CD14-positive monocyte (primary cell): Measurements from ENCODE around the gene HSF2BP. TPM values are rescaled to one million over a fixed set of nuclear protein-coding genes. Genes with fewer than 3 reads are reported as not detected.
"Not testable (repeated sequence)": the region's sequence is repeated elsewhere in the genome, so short reads cannot be mapped to it uniquely, and the experiment has no call there.

Experiments
- DNase-seq, 3 donors: peaks; one replicate each; pipeline ENCODE4 v3.0.0-alpha.2; 2011 to 2022
- H2AFZ ChIP-seq: 2 replicates; pipeline ENCODE4 v1.6.0; 2012; ENCODE audit warnings: mild to moderate bottlenecking, low read depth, low read length, inconsistent platforms; ENCODE audit not compliant: insufficient read depth, poor library complexity, severe bottlenecking
- H3K27ac ChIP-seq, 2 donors: 1 replicate in 1 of 2; 2 replicates in 1 of 2; pipeline ENCODE4 v1.5.1; 2012 to 2013; ENCODE audit warnings: low read length in 2 of 2, control low read depth in 1 of 2, inconsistent platforms in 1 of 2, low read depth in 1 of 2, mild to moderate bottlenecking in 1 of 2
- H3K27me3 ChIP-seq, 2 donors: one replicate each; pipeline versions ENCODE4 v1.6.0 to v1.6.1; 2011 to 2013; ENCODE audit warnings: low read length in 2 of 2; ENCODE audit not compliant: control insufficient read depth in 2 of 2, insufficient read depth in 2 of 2
- H3K36me3 ChIP-seq, 2 donors: replicated peaks in 1 of 2; 1 replicate in 1 of 2; 2 replicates in 1 of 2; pipeline versions ENCODE4 v1.5.1 to v1.6.1; 2012 to 2013; ENCODE audit warnings: low read length in 2 of 2, control low read depth in 1 of 2, inconsistent platforms in 1 of 2, mild to moderate bottlenecking in 1 of 2; ENCODE audit not compliant: insufficient read depth in 2 of 2, control insufficient read depth in 1 of 2
- H3K4me1 ChIP-seq, 2 donors: 1 replicate in 1 of 2; 2 replicates in 1 of 2; pipeline versions ENCODE4 v1.5.1 to v1.6.1; 2012 to 2013; ENCODE audit warnings: low read length in 2 of 2, control low read depth in 1 of 2, inconsistent platforms in 1 of 2, mild to moderate bottlenecking in 1 of 2, moderate library complexity in 1 of 2; ENCODE audit not compliant: insufficient read depth in 2 of 2, control insufficient read depth in 1 of 2
- H3K4me2 ChIP-seq: replicated peaks from 2 replicates; pipeline ENCODE3; 2012; ENCODE audit warnings: low read length, moderate library complexity, mild to moderate bottlenecking; ENCODE audit not compliant: poor library complexity, severe bottlenecking; ENCODE audit errors: extremely low read depth
- H3K4me3 ChIP-seq, 3 experiments: fragments of 200-600 bp in 1 of 3; sonication (generic) in 1 of 3; replicated peaks in 1 of 3; 1 replicate in 2 of 3; 2 replicates in 1 of 3; pipeline ENCODE4 v1.5.1; 2011 to 2013; ENCODE audit warnings: low read length in 3 of 3, mild to moderate bottlenecking in 3 of 3, control low read depth in 2 of 3, low read depth in 2 of 3, inconsistent platforms in 1 of 3, moderate library complexity in 1 of 3
- H3K79me2 ChIP-seq: 2 replicates; pipeline ENCODE4 v1.6.0; 2012; ENCODE audit warnings: mild to moderate bottlenecking, control low read depth, inconsistent platforms, low read length, moderate library complexity; ENCODE audit not compliant: insufficient read depth
- H3K9ac ChIP-seq: 2 replicates; pipeline ENCODE4 v1.6.0; 2017; ENCODE audit warnings: low read length, mild to moderate bottlenecking; ENCODE audit not compliant: insufficient read depth, poor library complexity, severe bottlenecking
- H3K9me3 ChIP-seq, 2 donors: replicated peaks in 1 of 2; 1 replicate in 1 of 2; 2 replicates in 1 of 2; pipeline versions ENCODE4 v1.5.1 to v1.6.1; 2012 to 2013; ENCODE audit warnings: low read length in 2 of 2, control low read depth in 1 of 2; ENCODE audit not compliant: control insufficient read depth in 1 of 2, insufficient read depth in 1 of 2
- H4K20me1 ChIP-seq: 2 replicates; pipeline ENCODE4 v1.6.0; 2012; ENCODE audit warnings: mild to moderate bottlenecking, low read length, control low read depth, moderate library complexity; ENCODE audit not compliant: insufficient read depth
- H3K27ac Mint-ChIP-seq, 7 donors: one replicate each; pipeline ENCODE4 v1.8.0; 2020; ENCODE audit warnings: mild to moderate bottlenecking in 7 of 7, mixed read lengths in 7 of 7, moderate library complexity in 6 of 7, inconsistent platforms in 2 of 7
- H3K27me3 Mint-ChIP-seq, 3 donors: one replicate each; pipeline ENCODE4 v1.8.0; 2021 to 2022; ENCODE audit warnings: low read depth in 3 of 3, mild to moderate bottlenecking in 3 of 3, mixed read lengths in 3 of 3, moderate library complexity in 3 of 3, inconsistent platforms in 1 of 3
- H3K36me3 Mint-ChIP-seq, 2 donors: one replicate each; pipeline ENCODE4 v1.8.0; 2020; ENCODE audit warnings: mixed read lengths in 2 of 2, inconsistent platforms in 1 of 2, mild to moderate bottlenecking in 1 of 2
- H3K4me1 Mint-ChIP-seq: one replicate; pipeline ENCODE4 v1.8.0; 2020; ENCODE audit warnings: mild to moderate bottlenecking, mixed read lengths
- H3K4me3 Mint-ChIP-seq, 2 donors: one replicate each; pipeline ENCODE4 v1.8.0; 2020; ENCODE audit warnings: mild to moderate bottlenecking in 2 of 2, mixed read lengths in 2 of 2, moderate library complexity in 1 of 2
- H3K9me3 Mint-ChIP-seq, 7 donors: one replicate each; pipeline ENCODE4 v1.8.0; 2020 to 2022; ENCODE audit warnings: mixed read lengths in 7 of 7, mild to moderate bottlenecking in 6 of 7, moderate library complexity in 6 of 7, inconsistent platforms in 2 of 7
- WGBS: methylation state at CpG from one replicate; pipeline ENCODE4 v1.1.5; 2013; ENCODE audit warnings: missing lambda C conversion rate; ENCODE audit not compliant: insufficient coverage; 5-methylcytosine and 5-hydroxymethylcytosine counted together
- intact Hi-C, 2 donors: fragments of 100-400 bp; cut with micrococcal nuclease; formaldehyde crosslinking; loops; one replicate each; pipeline versions ENCODE4 v1.15.0 to v1.15.1; 2023
- polyA plus RNA-seq, 3 donors: library from polyadenylated mRNA; depleted of rRNA in 1 of 3; unstranded in 2 of 3; stranded (reverse) in 1 of 3; fragments of 300-500 nt in 2 of 3; fragments of >200 nt in 1 of 3; fragmentation: Illumina TruSeq in 2 of 3; gene quantifications; 1 replicate in 2 of 3; 2 replicates in 1 of 3; pipeline ENCODE4 v1.2.3, GENCODE V29; 2012 to 2021
- small RNA-seq: library from RNA; depleted of rRNA; stranded (forward); fragments of <200 nt; gene quantifications from one replicate; pipeline ENCODE3, GENCODE V24; 2012; ENCODE audit warnings: low read depth; ENCODE audit not compliant: insufficient read length

The HSF2BP gene
- polyA plus RNA-seq, 3 donors = 0.20 TPM; not detected in 2

DNA sequence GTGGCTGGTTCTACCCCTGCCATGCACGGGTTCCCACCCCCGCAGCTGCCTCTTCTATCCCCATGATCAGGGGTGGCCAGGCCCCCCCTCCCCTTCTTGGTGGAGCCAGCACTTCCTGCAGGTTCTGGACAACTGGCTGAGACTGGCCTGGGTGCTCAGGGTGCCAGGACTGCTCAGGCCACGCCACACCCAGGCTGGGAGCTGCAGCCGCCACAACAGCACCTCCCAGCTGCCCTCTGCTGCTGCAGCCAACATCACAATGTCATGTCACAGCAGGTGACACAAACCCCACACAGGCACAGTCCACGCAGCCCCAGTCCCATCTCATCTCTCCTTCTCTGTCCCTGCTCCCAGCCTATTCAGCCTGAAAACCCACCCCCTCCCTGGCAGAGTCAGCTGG is 173.2 kb downstream of the HSF2BP start:
- H3K9me3 ChIP-seq, H3K9ac ChIP-seq, H3K9me3 Mint-ChIP-seq, H4K20me1 ChIP-seq, intact Hi-C loops, H2AFZ ChIP-seq, H3K4me3 Mint-ChIP-seq, H3K27me3 ChIP-seq, H3K36me3 Mint-ChIP-seq, H3K27ac Mint-ChIP-seq, H3K27me3 Mint-ChIP-seq, DNase-seq, H3K4me3 ChIP-seq, H3K36me3 ChIP-seq, H3K4me1 Mint-ChIP-seq, H3K27ac ChIP-seq, H3K79me2 ChIP-seq, H3K4me2 ChIP-seq, H3K4me1 ChIP-seq: not testable (repeated sequence)
- no CpG with 5 or more reads among the region's 5 CpGs for WGBS

DNA sequence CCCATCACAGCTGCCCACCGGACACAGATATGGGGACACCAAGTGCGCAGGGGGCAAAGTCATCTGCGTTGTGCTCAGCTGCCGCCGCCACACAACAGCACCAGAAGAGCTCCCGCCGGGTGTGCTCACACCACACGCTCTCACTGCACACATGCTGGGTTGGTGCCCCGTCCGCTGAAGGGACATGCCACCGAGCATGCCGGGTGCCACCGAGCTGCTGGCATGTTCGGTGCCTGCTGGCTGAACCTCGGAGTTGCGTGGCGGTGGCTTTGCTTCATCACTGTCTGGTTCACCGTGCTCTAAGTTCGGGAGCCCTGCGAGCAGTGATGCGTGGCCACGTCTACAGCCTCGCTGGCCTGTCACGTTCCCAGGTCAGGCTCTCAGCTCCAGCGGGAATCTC is 174.3 kb downstream of the HSF2BP start:
- H3K27ac ChIP-seq, H3K27me3 ChIP-seq, H3K36me3 Mint-ChIP-seq, DNase-seq, H3K4me2 ChIP-seq, H3K9me3 ChIP-seq, H3K27me3 Mint-ChIP-seq, intact Hi-C loops, H3K4me1 Mint-ChIP-seq, H3K4me1 ChIP-seq, H3K79me2 ChIP-seq, H2AFZ ChIP-seq, H3K9ac ChIP-seq, H3K4me3 ChIP-seq, H4K20me1 ChIP-seq, H3K9me3 Mint-ChIP-seq, H3K4me3 Mint-ChIP-seq, H3K27ac Mint-ChIP-seq, H3K36me3 ChIP-seq: not testable (repeated sequence)
- WGBS = no CpG with 5 or more reads among the region's 25 CpGs

- H3K27ac Mint-ChIP-seq, H3K9ac ChIP-seq, H3K4me1 ChIP-seq, DNase-seq, H3K36me3 Mint-ChIP-seq, H3K36me3 ChIP-seq, H3K27me3 ChIP-seq, H3K79me2 ChIP-seq, H4K20me1 ChIP-seq, H2AFZ ChIP-seq, H3K4me1 Mint-ChIP-seq, H3K27ac ChIP-seq, H3K9me3 ChIP-seq, H3K9me3 Mint-ChIP-seq, H3K4me3 ChIP-seq, H3K4me3 Mint-ChIP-seq, H3K4me2 ChIP-seq, intact Hi-C loops, H3K27me3 Mint-ChIP-seq: not testable (repeated sequence)
- no CpG with 5 or more reads among the region's 13 CpGs for WGBS
Measured at GRCh38 chr21:43479197-43479596, 180.1 kb downstream of the HSF2BP start.

Small RNAs within 50 kb of the gene (small RNA-seq; reads per million reads assigned to genes)
- not detected for gene MIR6070

Other genes with a start within 250 kb of the HSF2BP start
- 10 to 100 TPM in 1 of 3 donors, 1 to 10 TPM in 1, under 1 TPM in 1; 0.64 to 66.4 (median 1.8) TPM for gene SIK1, start 232.4 kb downstream of the HSF2BP start, polyA plus RNA-seq
- 1 to 10 TPM; 3.3 to 6.1 (median 4.5) TPM for gene RRP1B, start 72 bp upstream of the HSF2BP start, polyA plus RNA-seq
- 100 to 1,000 TPM; 128 to 214 (median 210) TPM for gene PDXK, start 59.6 kb upstream of the HSF2BP start, polyA plus RNA-seq
- gene CSTB, start 116.8 kb upstream of the HSF2BP start, polyA plus RNA-seq = 100 to 1,000 TPM in 2 of 3 donors, 10 to 100 TPM in 1; 73.7 to 120 (median 115) TPM
- gene RRP1, start 130.1 kb upstream of the HSF2BP start, polyA plus RNA-seq = 1 to 10 TPM; 2.7 to 5.7 (median 4.6) TPM
- 10 to 100 TPM; 24.9 to 49.3 (median 26.2) TPM for gene AGPAT3, start 205.7 kb upstream of the HSF2BP start, polyA plus RNA-seq